Stimulated activated CD4-positive, alpha-beta T cell treated with anti-CD3 and anti-CD28 coated beads, Interleukin-4, amount 100 ng/mL, for 1 hour (primary cell): ENCODE data around the gene C1orf226.

Experiments
- DNase-seq: peaks from one replicate; pipeline ENCODE4 v3.0.0-alpha.2; 2020

Gene C1orf226

GRCh38 chr1:162366149-162366548 is 15.4 kb upstream of the C1orf226 start:
- DNase-seq: no peak

- no peak for DNase-seq
Measured at GRCh38 chr1:162366671-162367070, 14.9 kb upstream of the C1orf226 start.

- no peak for DNase-seq
Measured at GRCh38 chr1:162367073-162367472, 14.5 kb upstream of the C1orf226 start.

- no peak for DNase-seq
Measured at GRCh38 chr1:162367772-162368171, 13.8 kb upstream of the C1orf226 start.

- no peak for DNase-seq
Measured at GRCh38 chr1:162368451-162368850, 13.1 kb upstream of the C1orf226 start.

- no peak for DNase-seq
Measured at GRCh38 chr1:162369571-162369970, 12.0 kb upstream of the C1orf226 start.

- DNase-seq: no peak
Measured at GRCh38 chr1:162370161-162370560, 11.4 kb upstream of the C1orf226 start.

- no peak for DNase-seq
Measured at GRCh38 chr1:162370721-162371120, 10.8 kb upstream of the C1orf226 start.

- DNase-seq: no peak
Measured at GRCh38 chr1:162371611-162372010, 9.9 kb upstream of the C1orf226 start.

GRCh38 chr1:162372159-162373071 is 9.1 kb upstream of the C1orf226 start:
- no peak for DNase-seq

GRCh38 chr1:162373072-162373427 is 8.5 kb upstream of the C1orf226 start:
- DNase-seq: no peak

GRCh38 chr1:162373541-162374260 is 7.8 kb upstream of the C1orf226 start:
- DNase-seq: no peak

GRCh38 chr1:162374406-162374805 is 7.1 kb upstream of the C1orf226 start:
- no peak for DNase-seq

GRCh38 chr1:162375463-162375862 is 6.1 kb upstream of the C1orf226 start:
- no peak for DNase-seq

- no peak for DNase-seq
Measured at GRCh38 chr1:162376691-162377090, 4.8 kb upstream of the C1orf226 start, which contains the start of gene SPATA46. Gene SPATA46, minus strand, starts transcription at chr1:162376854. Its CDS starts 64 bp downstream, at chr1:162376790.

- no peak for DNase-seq
Measured at GRCh38 chr1:162380061-162380846, 1.3 kb upstream of the C1orf226 start.

- DNase-seq: no peak
Measured at GRCh38 chr1:162381941-162382750, 618 bp downstream of the C1orf226 start.

- no peak for DNase-seq
Measured at GRCh38 chr1:162383091-162383490, 1.6 kb downstream of the C1orf226 start.

GRCh38 chr1:162383516-162383915 is 2.0 kb downstream of the C1orf226 start:
- no peak for DNase-seq

GRCh38 chr1:162384116-162384515 is 2.6 kb downstream of the C1orf226 start:
- no peak for DNase-seq

GRCh38 chr1:162384601-162385279 is 3.2 kb downstream of the C1orf226 start:
- no peak for DNase-seq

GRCh38 chr1:162385280-162385623 is 3.7 kb downstream of the C1orf226 start:
- DNase-seq: no peak
